ENCODE data around the gene ZCWPW1. TPM values are rescaled to one million over a fixed set of nuclear protein-coding genes. Genes with fewer than 3 reads are reported as not detected.

The ZCWPW1 gene
- total and polyA plus RNA-seq, 2 of the 8 experiments (the other 6 are each of a cell fraction or from before 2014, with no cell fraction given) = 0.51 to 1.4 TPM

DNA sequence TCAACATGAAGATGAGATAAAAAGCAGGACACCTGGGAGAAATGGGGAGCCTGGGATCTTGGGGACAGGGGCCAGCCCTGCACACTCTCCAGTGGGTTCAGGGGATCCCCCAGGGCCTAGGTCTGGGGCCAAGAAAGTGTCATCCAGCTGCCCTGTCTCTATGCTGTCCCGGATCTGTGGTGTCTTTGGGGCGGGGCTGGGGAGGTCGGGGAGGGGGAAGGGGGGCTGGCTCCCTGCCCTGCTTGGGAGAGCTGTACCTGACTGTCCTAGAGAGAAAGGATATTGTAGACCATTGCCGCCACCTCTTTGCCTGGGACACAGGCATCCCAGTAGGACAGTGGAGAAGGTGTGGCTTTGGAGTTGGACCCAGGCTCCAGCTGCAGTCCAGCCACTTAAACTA is 42.5 kb upstream of the ZCWPW1 start:
- Histone ChIP-seq H3K4me1 (replicated peaks in 1 of 4; ENCODE audit: control insufficient read depth in 3 of 4, insufficient read depth in 4 of 4, low read length in 3 of 4) (peaks cover 0 to 15% (median 9%) of the 10 kb centered on the region in 4 experiments; a peak in 6 of 7 replicates), H2BK12ac (ENCODE audit: low read depth, low read length) (no peak overlapping the region), H4K91ac (replicated peaks; ENCODE audit: insufficient read length, low read length) (no peak overlapping the region), H2BK15ac (ENCODE audit: low read length) (no peak overlapping the region), H3K36me3 (ENCODE audit: control insufficient read depth in 2 of 4, insufficient read depth in 4 of 4, low read length in 3 of 4) (peaks cover 0 to 3% (median 0%) of the 10 kb centered on the region in 4 experiments; a peak in 1 of 8 replicates), H3K4me3 (ENCODE audit: extremely low read depth in 1 of 4, insufficient read depth in 2 of 4, low read depth in 3 of 4, low read length in 4 of 4) (no peak overlapping the region), H3K79me2 (ENCODE audit: control insufficient read depth in 1 of 2, insufficient read depth in 2 of 2, low read length in 2 of 2) (no peaks in the 10 kb centered on the region), H2BK5ac (ENCODE audit: low read depth, low read length) (no peak overlapping the region), H4K5ac (ENCODE audit: insufficient read length, low read depth, low read length) (no peak overlapping the region), H3K23me2 (ENCODE audit: low read depth, low read length) (no peaks in the 10 kb centered on the region), H3K9ac (replicated peaks in 1 of 4; ENCODE audit: extremely low read depth in 1 of 4, low read depth in 3 of 4, low read length in 3 of 4) (no peak overlapping the region), H2AFZ (ENCODE audit: low read length) (no peak overlapping the region), H3K27ac (ENCODE audit: low read depth, low read length) (no peak overlapping the region), H3K18ac (ENCODE audit: extremely low read depth, low read length) (no peak overlapping the region), H2AK5ac (ENCODE audit: low read depth, low read length) (no peak overlapping the region), H3K56ac (replicated peaks; ENCODE audit: insufficient read length, low read depth, low read length) (no peak overlapping the region), H4K20me1 (replicated peaks in 1 of 2; ENCODE audit: control insufficient read depth in 1 of 2, insufficient read depth in 2 of 2, low read length in 2 of 2) (no peaks in the 10 kb centered on the region), H3K27me3 (replicated peaks in 1 of 4; ENCODE audit: control insufficient read depth in 3 of 4, extremely low read depth in 1 of 4, insufficient read depth in 3 of 4, low read length in 3 of 4) (no peaks in the 10 kb centered on the region), H3K4me2 (ENCODE audit: insufficient read depth in 1 of 2, low read depth in 2 of 2, low read length in 2 of 2) (no peak overlapping the region), H3K14ac (ENCODE audit: insufficient read length) (no peak overlapping the region), H3K9me3 (ENCODE audit: insufficient read depth in 2 of 2, low read depth in 1 of 2, low read length in 1 of 2) (no peaks in the 10 kb centered on the region), H2BK120ac (replicated peaks; ENCODE audit: low read depth, low read length) (no peak overlapping the region), H3K23ac (ENCODE audit: insufficient read length) (no peak overlapping the region), H3K4ac (replicated peaks; ENCODE audit: insufficient read length, low read depth, low read length) (no peak overlapping the region), H4K8ac (ENCODE audit: extremely low read depth, insufficient read depth, low read length) (no peak overlapping the region), H3K79me1 (ENCODE audit: low read depth, low read length) (no peaks in the 10 kb centered on the region), H2BK20ac (ENCODE audit: low read length) (no peak overlapping the region)
- ChIA-PET POLR2A (ENCODE audit: partially characterized antibody) (interaction anchor here (0.9 kb wide), 1 partner anchor 101 kb away, joined by 3 read pairs; no protein-coding TSS in a partner anchor), CTCF (ENCODE audit: partially characterized antibody) (interaction anchor here (1.1 to 12.4 kb wide), 8 partner anchors 8 to 159 kb away, joined by 3 to 152 read pairs (median 8); partner anchors contain the start of genes MOSPD3, NYAP1 and TSC22D4)
- DNase-seq (ENCODE audit: low read depth in 1 of 2, low spot score in 2 of 2) (no peak), FAIRE-seq (no peak)
- WGBS, 2 experiments (ENCODE audit: extremely low coverage in 1 of 2, insufficient coverage in 1 of 2, insufficient read length in 1 of 2, insufficient replicate concordance in 2 of 2, low coverage in 1 of 2, low lambda C conversion rate in 2 of 2, missing lambda C conversion rate in 1 of 2) = 100% methylated on average over 3 of the region's 4 CpGs; no CpG with 5 or more reads in 1 of the 2 experiments
- TF ChIP-seq EZH2 (IDR thresholded peaks at IDR 0.05; ENCODE audit: low read depth, low read length, severe bottlenecking) (no peak), CBX8 (IDR thresholded peaks at IDR 0.05; ENCODE audit: borderline replicate concordance, low read depth, low read length) (no peak), RXRA (IDR thresholded peaks at IDR 0.05; ENCODE audit: insufficient read depth, low read depth, low read length) (no peak), TAF7 (optimal IDR thresholded peaks at IDR 0.05; ENCODE audit: borderline replicate concordance, low read depth, low read length) (no peak), SP2 (IDR thresholded peaks at IDR 0.05; ENCODE audit: low read length) (no peak), RNF2 (IDR thresholded peaks at IDR 0.05; ENCODE audit: borderline replicate concordance, low read depth, low read length, missing control alignments, poor library complexity, severe bottlenecking) (no peak), MAFK (IDR thresholded peaks at IDR 0.05; ENCODE audit: low read depth, low read length) (no peak), YY1 (IDR thresholded peaks at IDR 0.05; ENCODE audit: low read depth, low read length) (no peak), POLR2AphosphoS5 (IDR thresholded peaks at IDR 0.05; ENCODE audit: low read depth, low read length) (no peak)
- TF ChIP-seq, protein P1, sequence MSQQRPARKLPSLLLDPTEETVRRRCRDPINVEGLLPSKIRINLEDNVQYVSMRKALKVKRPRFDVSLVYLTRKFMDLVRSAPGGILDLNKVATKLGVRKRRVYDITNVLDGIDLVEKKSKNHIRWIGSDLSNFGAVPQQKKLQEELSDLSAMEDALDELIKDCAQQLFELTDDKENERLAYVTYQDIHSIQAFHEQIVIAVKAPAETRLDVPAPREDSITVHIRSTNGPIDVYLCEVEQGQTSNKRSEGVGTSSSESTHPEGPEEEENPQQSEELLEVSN (IDR thresholded peaks at IDR 0.05) = no peak
- TF ChIP-seq, protein P2, sequence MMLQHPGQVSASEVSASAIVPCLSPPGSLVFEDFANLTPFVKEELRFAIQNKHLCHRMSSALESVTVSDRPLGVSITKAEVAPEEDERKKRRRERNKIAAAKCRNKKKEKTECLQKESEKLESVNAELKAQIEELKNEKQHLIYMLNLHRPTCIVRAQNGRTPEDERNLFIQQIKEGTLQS (IDR thresholded peaks at IDR 0.05; ENCODE audit: insufficient read depth, low read depth, low read length) = no peak
